Activated T-cell treated with anti-CD3 and anti-CD28 coated beads, Interleukin-2, amount 50 U/mL, for 48 hours (primary cell): ENCODE results near the gene ACACA.

ENCODE experiments used
- DNase-seq, 2 experiments: peaks; one replicate each; pipeline ENCODE4 v3.0.0-alpha.2; 2020

ACACA gene

GRCh38 chr17:37286430-37286829 lies 120.2 kb downstream of the ACACA start:
- DNase-seq, result no peak

GRCh38 chr17:37284191-37284590 lies 122.4 kb downstream of the ACACA start:
- no peak for DNase-seq

GRCh38 chr17:37283414-37283961 lies 123.1 kb downstream of the ACACA start:
- no peak for DNase-seq

- no peak for DNase-seq
Observed at GRCh38 chr17:37280841-37281240, 125.8 kb downstream of the ACACA start.

DNA sequence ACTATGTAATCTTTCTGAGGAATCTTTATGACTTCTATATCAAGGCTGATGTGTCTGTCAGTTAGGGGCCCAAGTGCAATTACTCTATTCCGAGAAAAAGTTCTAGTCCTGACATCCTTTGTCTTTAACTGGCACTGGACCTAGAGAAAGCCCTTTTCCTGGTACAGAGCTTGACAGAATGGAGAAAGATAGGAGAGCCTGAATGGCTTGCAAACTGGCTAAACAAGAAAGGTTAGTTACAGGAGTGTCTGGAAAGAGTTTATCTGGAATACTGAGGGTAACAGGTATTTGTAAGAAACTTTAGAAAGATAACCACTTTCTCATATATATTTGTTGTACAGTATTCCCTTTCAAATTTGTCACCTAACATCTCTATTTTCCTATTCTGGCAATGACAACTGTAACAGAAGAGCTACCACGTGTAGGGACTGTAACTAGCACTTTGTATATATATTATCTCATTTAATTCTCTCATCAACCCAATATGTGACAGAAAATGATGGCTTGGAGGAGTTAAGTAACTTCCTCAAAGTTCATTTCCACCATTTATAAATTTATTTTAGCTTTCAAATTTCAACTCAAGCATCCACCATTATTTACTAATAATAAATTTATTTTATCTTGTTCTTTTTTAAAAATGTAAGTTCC lies 128.3 kb downstream of the ACACA start:
- no peak for DNase-seq

GRCh38 chr17:37276475-37276874 lies 130.2 kb downstream of the ACACA start:
- no peak for DNase-seq

- DNase-seq, result no peak
Observed at GRCh38 chr17:37274461-37274860, 132.2 kb downstream of the ACACA start.

DNA sequence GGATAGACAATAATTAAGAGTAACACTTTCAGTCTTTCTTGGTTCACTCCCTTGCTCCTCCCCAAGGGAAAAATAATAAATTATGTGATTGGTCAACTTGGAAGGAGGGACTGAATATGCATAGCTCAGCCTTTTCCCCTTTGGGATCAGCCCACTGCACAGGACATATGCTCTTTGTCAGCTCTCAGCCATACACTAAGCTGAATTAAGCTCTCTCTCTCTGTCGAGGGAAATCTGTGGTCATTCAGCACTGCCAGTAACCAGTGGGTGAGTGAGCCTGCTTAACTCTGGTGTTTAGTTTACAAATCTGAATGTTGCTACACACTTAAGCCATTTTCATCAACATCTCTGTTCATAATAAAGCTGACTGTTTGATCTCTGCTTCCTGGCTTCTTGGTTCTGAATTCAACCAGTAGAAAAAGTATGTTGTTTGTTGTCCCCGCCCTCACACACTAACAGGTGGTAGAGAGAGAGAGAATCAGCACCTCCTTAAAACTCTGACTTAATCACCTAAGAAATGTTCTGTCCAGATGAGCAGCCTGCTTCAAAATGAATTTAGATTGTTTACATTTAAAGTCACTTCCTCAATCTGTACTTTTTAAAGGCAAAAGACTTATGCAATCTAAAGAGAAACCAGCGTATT lies 133.1 kb downstream of the ACACA start:
- DNase-seq, result no peak

GRCh38 chr17:37265446-37266173 lies 141.0 kb downstream of the ACACA start:
- DNase-seq, result no peak

GRCh38 chr17:37261286-37261685 lies 145.3 kb downstream of the ACACA start:
- DNase-seq, result no peak

DNA sequence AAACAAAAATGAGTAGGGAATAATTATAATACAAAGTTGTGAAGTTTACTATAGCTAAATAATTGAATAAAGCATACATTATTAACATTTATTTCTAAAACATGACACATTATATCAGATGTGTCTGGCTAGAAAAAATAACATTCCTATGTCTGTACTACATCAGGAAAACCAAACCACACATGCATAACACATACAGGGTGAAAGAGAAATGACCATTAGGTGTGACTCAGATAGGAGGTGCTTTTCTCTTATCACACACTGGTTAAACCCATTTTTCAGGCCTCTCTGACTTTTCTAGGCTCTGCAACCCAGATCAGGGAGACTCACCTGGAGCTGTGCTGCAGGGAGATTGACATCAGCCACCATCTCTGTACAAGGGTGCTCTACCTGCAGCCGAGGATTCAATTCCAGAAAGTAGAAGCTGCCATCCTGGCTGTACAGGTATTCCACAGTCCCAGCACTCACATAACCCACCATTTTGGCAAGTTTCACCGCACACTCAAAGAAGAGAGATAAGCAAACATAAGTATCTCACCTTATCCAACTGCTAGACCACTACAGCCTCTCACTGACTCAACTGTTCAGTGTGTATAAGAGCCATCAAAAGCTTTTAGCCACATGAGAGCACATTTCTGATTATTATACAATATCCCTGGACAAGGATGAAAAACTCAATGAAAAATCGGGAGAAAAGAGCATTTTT lies 147.5 kb downstream of the ACACA start:
- no peak for DNase-seq

- DNase-seq, result no peak
Observed at GRCh38 chr17:37256627-37257026, 150.0 kb downstream of the ACACA start.

GRCh38 chr17:37255432-37255831 lies 151.2 kb downstream of the ACACA start:
- DNase-seq, result no peak

GRCh38 chr17:37247825-37248224 lies 158.8 kb downstream of the ACACA start:
- DNase-seq, result no peak

DNA sequence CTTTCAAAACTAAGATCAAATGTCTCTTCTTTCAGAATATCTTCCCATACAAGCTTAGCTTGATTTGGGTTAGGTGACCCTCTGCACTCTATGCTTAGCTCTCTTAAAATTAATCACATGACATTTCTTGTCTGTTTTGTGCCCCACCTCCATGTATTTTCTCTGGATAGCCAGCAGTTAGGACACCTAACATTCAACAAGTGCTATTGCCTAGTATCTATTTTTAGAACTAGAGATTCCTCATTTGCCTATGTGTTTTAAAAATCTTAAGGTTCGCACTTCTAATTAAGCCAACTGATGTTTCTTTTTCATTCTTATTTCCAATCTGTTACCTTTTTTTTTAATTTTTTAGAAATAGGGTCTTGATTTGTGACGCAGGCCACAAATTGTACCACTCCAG lies 160.6 kb downstream of the ACACA start:
- no peak for DNase-seq

DNA sequence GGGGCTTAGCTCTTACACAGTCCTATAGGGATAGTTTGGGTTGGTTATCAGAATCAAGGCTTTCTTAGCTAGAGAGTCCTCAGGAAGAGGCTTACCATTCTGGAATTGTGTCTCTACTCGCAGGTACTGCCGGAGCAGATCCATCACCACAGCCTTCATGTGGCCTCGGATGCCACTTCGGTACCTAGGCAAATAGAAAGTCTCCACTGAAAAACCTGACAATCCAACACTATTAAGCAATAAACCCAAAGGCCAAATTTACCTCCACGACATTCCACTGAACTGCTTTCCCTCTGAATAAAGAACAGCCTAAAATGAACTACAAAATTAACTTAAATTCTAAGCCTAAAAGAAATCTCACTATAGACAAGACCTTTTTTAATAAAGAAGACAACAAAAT lies 166.3 kb downstream of the ACACA start:
- DNase-seq, result no peak

GRCh38 chr17:37239690-37240334 lies 166.8 kb downstream of the ACACA start:
- DNase-seq, result no peak

GRCh38 chr17:37234106-37234505 lies 172.5 kb downstream of the ACACA start:
- no peak for DNase-seq

DNA sequence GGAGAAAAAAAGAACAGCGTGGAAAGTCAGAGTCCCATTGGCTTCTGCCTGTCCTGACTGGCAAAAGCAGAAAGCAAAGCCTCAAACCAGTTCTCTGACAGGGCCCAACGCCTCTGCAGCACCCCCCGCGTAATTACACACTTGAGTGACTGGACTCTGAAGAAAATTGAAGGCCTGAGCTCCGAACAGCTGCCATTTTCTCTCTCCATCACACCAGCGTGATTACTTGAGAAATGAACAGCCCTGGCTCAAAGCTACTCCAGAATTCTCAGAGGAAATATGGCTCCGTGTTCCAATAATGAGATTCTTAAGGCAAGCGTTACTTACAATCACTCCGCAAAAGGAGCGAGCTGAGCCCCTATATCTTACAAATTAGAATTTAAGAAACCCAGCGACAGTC lies 173.6 kb downstream of the ACACA start:
- no peak for DNase-seq

- no peak for DNase-seq
Observed at GRCh38 chr17:37231887-37232286, 174.7 kb downstream of the ACACA start.

- DNase-seq, result no peak
Observed at GRCh38 chr17:37230633-37231032, 176.0 kb downstream of the ACACA start.

- DNase-seq, result no peak
Observed at GRCh38 chr17:37225465-37225864, 181.2 kb downstream of the ACACA start.

- DNase-seq, result no peak
Observed at GRCh38 chr17:37221865-37222264, 184.8 kb downstream of the ACACA start.
